GM12878 (cell line): ENCODE data around the gene VCPKMT. TPM values are rescaled to one million over a fixed set of nuclear protein-coding genes. Genes with fewer than 3 reads are reported as not detected.
A peak's percentile ranks its signal among the peaks of the same experiment; 100 is the strongest.

Experiments used
- ATAC-seq: fragments of 200-7000 bp; cut with Tn5 transposase; 3 replicates; pipeline ENCODE4 v1.9.1; 2020; ENCODE audit warnings: mild to moderate bottlenecking, moderate library complexity
- BruUV-seq: library from RNA; stranded (reverse); fragments of 400-500 nt; replicated peaks from 2 replicates; lab custom pipeline; 2021; lab: Mats Ljungman, UMichigan
- CTCF ChIA-PET: fragments of 300-600 bp; sonication (Branson Sonifier 250); formaldehyde crosslinking; extraction: SDS; loops from one replicate; lab custom pipeline; 2021; ENCODE audit warnings: inconsistent platforms; lab: Yijun Ruan, JAX
- POLR2A ChIA-PET: fragments of 350-600 bp; formaldehyde crosslinking; extraction: SDS; loops from one replicate; lab custom pipeline; 2021; ENCODE audit warnings: inconsistent platforms; lab: Charles Lee
- RAD21 ChIA-PET: fragments of 300-600 bp; sonication (Branson Sonifier 250); formaldehyde crosslinking; loops from one replicate; lab custom pipeline; 2023; ENCODE audit warnings: antibody characterized with exemption; ENCODE audit not compliant: unreplicated experiment; lab: Charles Lee
- SMC1A ChIA-PET: fragments of 300-600 bp; sonication (Branson Sonifier 250); formaldehyde crosslinking; loops from one replicate; lab custom pipeline; 2023; ENCODE audit not compliant: unreplicated experiment, uncharacterized antibody; lab: Charles Lee
- DNase-seq: peaks from one replicate; pipeline ENCODE4 v3.0.0-alpha.2; 2011; ENCODE audit warnings: low read depth, low spot score
- FAIRE-seq: peaks from 3 replicates; lab custom pipeline; 2011; peaks lifted over from hg19 to GRCh38; lab: Jason Lieb, UNC
- H2AFZ ChIP-seq: 2 replicates; pipeline ENCODE4 v1.6.0; 2011; ENCODE audit warnings: low read depth, low read length, control low read depth; ENCODE audit not compliant: control insufficient read depth
- H3K27ac ChIP-seq: 2 replicates; pipeline ENCODE4 v1.5.1; 2011; ENCODE audit warnings: control low read depth; ENCODE audit not compliant: control insufficient read depth, insufficient read depth
- H3K27me3 ChIP-seq, 2 experiments: replicated peaks in 1 of 2; 2 replicates each; pipeline versions ENCODE4 v1.6.0 to v1.6.1; 2011; ENCODE audit warnings: low read length in 1 of 2; ENCODE audit not compliant: control insufficient read depth in 2 of 2, insufficient read depth in 2 of 2
- H3K36me3 ChIP-seq, 2 experiments: 2 replicates each; pipeline ENCODE4 v1.5.1; 2011; ENCODE audit warnings: low read length in 1 of 2; ENCODE audit not compliant: control insufficient read depth in 2 of 2, insufficient read depth in 2 of 2
- H3K4me1 ChIP-seq: 2 replicates; pipeline ENCODE4 v1.6.1; 2011; ENCODE audit warnings: mild to moderate bottlenecking, low read length, moderate library complexity, mixed read lengths; ENCODE audit not compliant: control insufficient read depth, insufficient read depth
- H3K4me2 ChIP-seq: 2 replicates; pipeline ENCODE4 v1.6.0; 2011; ENCODE audit warnings: control low read depth; ENCODE audit not compliant: control insufficient read depth, insufficient read depth
- H3K4me3 ChIP-seq: fragments of 200-600 bp; sonication (generic); 2 replicates; pipeline ENCODE4 v1.5.1; 2016
- H3K79me2 ChIP-seq: 2 replicates; pipeline ENCODE4 v1.6.0; 2011; ENCODE audit warnings: low read length; ENCODE audit not compliant: control insufficient read depth, insufficient read depth
- H3K9ac ChIP-seq: 2 replicates; pipeline ENCODE4 v1.8.0; 2011; ENCODE audit warnings: low read length, control low read depth, mixed read lengths; ENCODE audit not compliant: control insufficient read depth, insufficient read depth
- H3K9me3 ChIP-seq: replicated peaks from 3 replicates; pipeline ENCODE4 v1.5.1; 2011; ENCODE audit warnings: mild to moderate bottlenecking, low read length; ENCODE audit not compliant: control insufficient read depth, insufficient read depth
- H4K20me1 ChIP-seq: 2 replicates; pipeline ENCODE4 v1.6.0; 2011; ENCODE audit not compliant: control insufficient read depth, insufficient read depth
- CEBPB ChIP-seq, 2 experiments: fragments of 150-350 bp in 1 of 2; IDR thresholded peaks; 2 replicates each; pipeline ENCODE4 v1.6.1; 2012 to 2014; ENCODE audit warnings: low read depth in 2 of 2, low read length in 2 of 2, borderline replicate concordance in 1 of 2, inconsistent platforms in 1 of 2
- CHD1 ChIP-seq: IDR thresholded peaks from 2 replicates; pipeline ENCODE4 v1.6.1; 2012; ENCODE audit warnings: low read depth, low read length, improper control_type of control experiment
- GABPA ChIP-seq: IDR thresholded peaks from 2 replicates; pipeline ENCODE4 v1.6.1; 2014; ENCODE audit warnings: antibody characterized with exemption, low read depth, mild to moderate bottlenecking, inconsistent platforms
- HDGF ChIP-seq: fragments of 450-650 bp; IDR thresholded peaks from 2 replicates; pipeline ENCODE4 v1.6.1; 2016; ENCODE audit warnings: antibody characterized with exemption
- IRF3 ChIP-seq: fragments of 450-650 bp; IDR thresholded peaks from 2 replicates; pipeline ENCODE4 v1.6.1; 2014; ENCODE audit warnings: mild to moderate bottlenecking
- IRF4 ChIP-seq: IDR thresholded peaks from 2 replicates; pipeline ENCODE4 v1.6.1; 2011; ENCODE audit warnings: low read depth, low read length
- MXI1 ChIP-seq: fragments of 150-350 bp; IDR thresholded peaks from 2 replicates; pipeline ENCODE4 v1.6.1; 2011; ENCODE audit warnings: low read depth, mild to moderate bottlenecking, inconsistent platforms, low read length, improper control_type of control experiment
- PAX5 ChIP-seq: IDR thresholded peaks from 2 replicates; pipeline ENCODE4 v1.6.1; 2011; ENCODE audit warnings: low read depth, low read length, borderline replicate concordance
- PKNOX1 ChIP-seq: fragments of 450-650 bp; IDR thresholded peaks from 2 replicates; pipeline ENCODE4 v1.6.1; 2016; ENCODE audit warnings: mild to moderate bottlenecking
- POU2F2 ChIP-seq: IDR thresholded peaks from 3 replicates; pipeline ENCODE4 v1.6.1; 2011; ENCODE audit warnings: low read depth, mild to moderate bottlenecking, low read length, borderline replicate concordance
- RUNX3 ChIP-seq: IDR thresholded peaks from 2 replicates; pipeline ENCODE4 v1.6.1; 2012; ENCODE audit warnings: low read length, inconsistent platforms
- SP1 ChIP-seq: IDR thresholded peaks from one replicate; pipeline ENCODE4 v1.6.1; 2011; ENCODE audit warnings: low read depth, low read length
- YY1 ChIP-seq: IDR thresholded peaks from 2 replicates; pipeline ENCODE4 v1.6.1; 2011; ENCODE audit warnings: low read depth, mild to moderate bottlenecking, low read length
- ZNF274 ChIP-seq: IDR thresholded peaks from one replicate; pipeline ENCODE4 v1.8.0; 2011; ENCODE audit not compliant: insufficient read length, insufficient read depth
- ZZZ3 ChIP-seq: IDR thresholded peaks from 2 replicates; pipeline ENCODE4 v1.6.1; 2011; ENCODE audit warnings: low read depth; ENCODE audit not compliant: control insufficient read depth, insufficient read length
- WGBS: methylation state at CpG from one replicate; pipeline ENCODE4 v1.1.6; 2016; ENCODE audit warnings: low lambda C conversion rate; ENCODE audit not compliant: insufficient replicate concordance, insufficient coverage; ENCODE audit errors: missing lambda C conversion rate; 5-methylcytosine and 5-hydroxymethylcytosine counted together
- in situ Hi-C: fragments of 300-500 bp; cut with MboI; formaldehyde crosslinking; loops from 9 replicates; pipeline ENCODE4 v1.14.3; 2018; ENCODE audit warnings: mixed read lengths
- intact Hi-C: fragments of 100-400 bp; cut with micrococcal nuclease; formaldehyde crosslinking; loops from one replicate; pipeline ENCODE4 v1.14.2; 2022; ENCODE audit not compliant: unreplicated experiment
- polyA plus RNA-seq, 11 experiments: library from polyadenylated mRNA; depleted of rRNA in 4 of 11; unstranded in 6 of 11; stranded (reverse) in 5 of 11; fragments of >200 nt; fragmentation: Nextera tagmentation in 4 of 11; fragmentation: Illumina TruSeq in 1 of 11; extraction: Ambion mirVana in 4 of 11; extraction: Trizol in 1 of 11; gene quantifications; 1 replicate in 1 of 11; 2 replicates in 10 of 11; pipeline versions ENCODE4 v1.2.1 to v1.2.3, GENCODE V29; 2011 to 2016; ENCODE audit warnings: inconsistent platforms in 2 of 11, missing spikeins in 2 of 11, low read depth in 1 of 11
- total RNA-seq, 4 experiments: library from RNA; depleted of rRNA in 3 of 4; stranded (reverse); fragments of >200 nt in 3 of 4; fragmentation: Illumina TruSeq in 1 of 4; extraction: Trizol in 1 of 4; gene quantifications; 2 replicates each; pipeline versions ENCODE4 v1.2.1 to v1.2.3, GENCODE V29; 2013 to 2021
- TF ChIP-seq, protein P1 (sequence below): fragments of 450-650 bp; formaldehyde crosslinking; IDR thresholded peaks from 2 replicates; pipeline ENCODE4 v1.5.0; 2022; ENCODE audit warnings: mild to moderate bottlenecking, missing genetic modification characterization
- TF ChIP-seq, protein P2 (sequence below): IDR thresholded peaks from 2 replicates; pipeline ENCODE4 v1.6.1; 2012; ENCODE audit warnings: low read depth, low read length, improper control_type of control experiment

VCPKMT gene
- total and polyA plus RNA-seq, 10 of the 15 experiments (the other 5 are each of a cell fraction or from before 2014, with no cell fraction given), result 8.5 to 18.4 (median 12.8) TPM

- TF ChIP-seq PKNOX1 (peak; percentile 91), IRF3 (no peak), CHD1 (no peak), YY1 (no peak), PAX5 (no peak), ZZZ3 (no peak), SP1 (no peak)
Observed at GRCh38 chr14:50113381-50114035, 2.9 kb downstream of the VCPKMT start (continued).

DNA sequence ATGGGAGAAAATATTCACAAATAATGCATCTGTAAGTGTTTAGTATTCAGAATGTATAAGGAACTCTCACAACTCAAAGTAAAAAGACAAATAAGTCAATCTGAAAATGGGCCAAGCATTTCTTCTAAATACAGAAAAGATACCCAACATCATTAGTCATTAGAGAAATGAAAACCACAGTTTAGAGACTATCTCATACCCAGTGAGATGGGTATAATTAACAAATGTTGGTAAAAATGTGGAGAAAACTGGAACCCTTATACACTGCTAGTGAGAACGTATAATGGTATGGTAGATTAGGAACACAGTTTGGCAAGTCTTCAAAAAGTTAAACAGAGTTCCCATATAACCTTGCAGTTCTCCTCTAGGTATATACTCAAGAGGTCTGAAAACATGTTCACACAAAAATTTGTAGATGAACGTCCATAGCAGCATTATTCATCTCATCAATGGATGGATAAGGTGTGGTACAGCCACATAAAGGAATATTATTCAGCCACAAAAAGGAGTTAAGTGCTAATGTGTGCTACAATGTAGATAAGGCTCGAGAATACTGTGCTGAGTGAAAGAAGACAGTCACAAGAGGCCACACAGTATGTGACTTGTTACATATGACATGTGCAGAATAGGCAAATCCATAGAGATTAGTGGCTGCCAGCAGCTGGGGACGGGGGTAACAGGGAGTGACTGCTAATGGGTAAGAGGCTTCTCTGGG is 5.9 kb downstream of the VCPKMT start:
- Histone ChIP-seq H3K9ac (no peak overlapping the region), H3K27ac (no peak overlapping the region), H3K9me3 (peaks cover 3% of the 10 kb centered on the region; the same call in 1 of the 3 replicates), H3K36me3 (peaks cover 2 to 24% of the 10 kb centered on the region in 2 experiments; a peak in 3 of 4 replicates), H4K20me1 (no peaks in the 10 kb centered on the region), H3K27me3 (no peaks in the 10 kb centered on the region), H2AFZ (no peak overlapping the region), H3K4me3 (no peak overlapping the region), H3K79me2 (peaks cover 34% of the 10 kb centered on the region), H3K4me1 (peaks cover 18% of the 10 kb centered on the region), H3K4me2 (peak overlapping the region; percentile 38)
- intact Hi-C loops, result loop anchor here (10.0 kb wide), 1 partner anchor 346 kb away; the partner anchor contains the start of gene KLHDC2
- 29% methylated on average over 4 of the region's 4 CpGs for WGBS
- POLR2A ChIA-PET, result no interaction called here
- RAD21 ChIA-PET, result no interaction called here
- FAIRE-seq, result no peak
- DNase-seq, result no peak
- ATAC-seq, result peak; percentile 35
- BruUV-seq, result no TSS peak
- CTCF ChIA-PET, result no interaction called here
- SMC1A ChIA-PET, result interaction anchor here (2.1 kb wide), 1 partner anchor 8 kb away, joined by 5 read pairs; no protein-coding TSS in a partner anchor
- in situ Hi-C loops, result loop anchor here (10.0 kb wide), 1 partner anchor 476 kb away; the partner anchor contains the start of gene DNAAF2
- no peak for TF ChIP-seq GABPA
- TF ChIP-seq RUNX3, result no peak; the same call in 1 of the 2 replicates
- no peak for TF ChIP-seq HDGF
- TF ChIP-seq, protein P1, sequence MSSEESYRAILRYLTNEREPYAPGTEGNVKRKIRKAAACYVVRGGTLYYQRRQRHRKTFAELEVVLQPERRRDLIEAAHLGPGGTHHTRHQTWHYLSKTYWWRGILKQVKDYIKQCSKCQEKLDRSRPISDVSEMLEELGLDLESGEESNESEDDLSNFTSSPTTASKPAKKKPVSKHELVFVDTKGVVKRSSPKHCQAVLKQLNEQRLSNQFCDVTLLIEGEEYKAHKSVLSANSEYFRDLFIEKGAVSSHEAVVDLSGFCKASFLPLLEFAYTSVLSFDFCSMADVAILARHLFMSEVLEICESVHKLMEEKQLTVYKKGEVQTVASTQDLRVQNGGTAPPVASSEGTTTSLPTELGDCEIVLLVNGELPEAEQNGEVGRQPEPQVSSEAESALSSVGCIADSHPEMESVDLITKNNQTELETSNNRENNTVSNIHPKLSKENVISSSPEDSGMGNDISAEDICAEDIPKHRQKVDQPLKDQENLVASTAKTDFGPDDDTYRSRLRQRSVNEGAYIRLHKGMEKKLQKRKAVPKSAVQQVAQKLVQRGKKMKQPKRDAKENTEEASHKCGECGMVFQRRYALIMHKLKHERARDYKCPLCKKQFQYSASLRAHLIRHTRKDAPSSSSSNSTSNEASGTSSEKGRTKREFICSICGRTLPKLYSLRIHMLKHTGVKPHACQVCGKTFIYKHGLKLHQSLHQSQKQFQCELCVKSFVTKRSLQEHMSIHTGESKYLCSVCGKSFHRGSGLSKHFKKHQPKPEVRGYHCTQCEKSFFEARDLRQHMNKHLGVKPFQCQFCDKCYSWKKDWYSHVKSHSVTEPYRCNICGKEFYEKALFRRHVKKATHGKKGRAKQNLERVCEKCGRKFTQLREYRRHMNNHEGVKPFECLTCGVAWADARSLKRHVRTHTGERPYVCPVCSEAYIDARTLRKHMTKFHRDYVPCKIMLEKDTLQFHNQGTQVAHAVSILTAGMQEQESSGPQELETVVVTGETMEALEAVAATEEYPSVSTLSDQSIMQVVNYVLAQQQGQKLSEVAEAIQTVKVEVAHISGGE (CRISPR knock-in tag), result no peak
- TF ChIP-seq MXI1, result no peak
- no peak for TF ChIP-seq CEBPB (IDR thresholded peaks at IDR 0.05; ENCODE audit: borderline replicate concordance in 1 of 2, low read depth in 2 of 2, low read length in 2 of 2)
- no peak for TF ChIP-seq ZNF274
- TF ChIP-seq, protein P2, sequence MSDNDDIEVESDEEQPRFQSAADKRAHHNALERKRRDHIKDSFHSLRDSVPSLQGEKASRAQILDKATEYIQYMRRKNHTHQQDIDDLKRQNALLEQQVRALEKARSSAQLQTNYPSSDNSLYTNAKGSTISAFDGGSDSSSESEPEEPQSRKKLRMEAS, result no peak
- TF ChIP-seq POU2F2, result no peak
- TF ChIP-seq IRF4, result no peak
